Rectal smooth muscle tissue (tissue), 1 donor: Measurements from ENCODE around the gene CBX5.
"Not testable (repeated sequence)": the region's sequence is repeated elsewhere in the genome, so short reads cannot be mapped to it uniquely, and the experiment has no call there.

Experiments
- H3K27ac ChIP-seq: one replicate; pipeline ENCODE4 v1.7.0; 2013; ENCODE audit warnings: low read depth, low read length, inconsistent platforms
- H3K27me3 ChIP-seq: one replicate; pipeline ENCODE4 v1.7.0; 2013; ENCODE audit warnings: low read length; ENCODE audit not compliant: control insufficient read depth, insufficient read depth
- H3K36me3 ChIP-seq: one replicate; pipeline ENCODE4 v1.7.0; 2013; ENCODE audit warnings: low read length; ENCODE audit not compliant: control insufficient read depth, insufficient read depth
- H3K4me1 ChIP-seq: one replicate; pipeline ENCODE4 v1.7.0; 2013; ENCODE audit warnings: low read length; ENCODE audit not compliant: control insufficient read depth, insufficient read depth
- H3K4me3 ChIP-seq: one replicate; pipeline ENCODE4 v1.7.0; 2013; ENCODE audit warnings: low read length
- H3K9ac ChIP-seq: one replicate; pipeline ENCODE4 v1.7.0; 2013; ENCODE audit warnings: low read length

Gene CBX5

GRCh38 chr12:54196396-54196795, 83.5 kb downstream of the CBX5 start:
- Histone ChIP-seq H3K9ac (no peak overlapping the region), H3K4me1 (no peaks in the 10 kb centered on the region), H3K4me3 (no peak overlapping the region), H3K27me3 (peaks cover 9% of the 10 kb centered on the region), H3K27ac (no peak overlapping the region), H3K36me3 (no peaks in the 10 kb centered on the region)

- no peak overlapping the region for H3K9ac ChIP-seq
- H3K4me1 ChIP-seq = no peaks in the 10 kb centered on the region
- peaks cover 12% of the 10 kb centered on the region for H3K27me3 ChIP-seq
- H3K36me3 ChIP-seq = no peaks in the 10 kb centered on the region
- no peak overlapping the region for H3K27ac ChIP-seq
- no peak overlapping the region for H3K4me3 ChIP-seq
Measured at GRCh38 chr12:54195737-54196347, 84.1 kb downstream of the CBX5 start.

DNA sequence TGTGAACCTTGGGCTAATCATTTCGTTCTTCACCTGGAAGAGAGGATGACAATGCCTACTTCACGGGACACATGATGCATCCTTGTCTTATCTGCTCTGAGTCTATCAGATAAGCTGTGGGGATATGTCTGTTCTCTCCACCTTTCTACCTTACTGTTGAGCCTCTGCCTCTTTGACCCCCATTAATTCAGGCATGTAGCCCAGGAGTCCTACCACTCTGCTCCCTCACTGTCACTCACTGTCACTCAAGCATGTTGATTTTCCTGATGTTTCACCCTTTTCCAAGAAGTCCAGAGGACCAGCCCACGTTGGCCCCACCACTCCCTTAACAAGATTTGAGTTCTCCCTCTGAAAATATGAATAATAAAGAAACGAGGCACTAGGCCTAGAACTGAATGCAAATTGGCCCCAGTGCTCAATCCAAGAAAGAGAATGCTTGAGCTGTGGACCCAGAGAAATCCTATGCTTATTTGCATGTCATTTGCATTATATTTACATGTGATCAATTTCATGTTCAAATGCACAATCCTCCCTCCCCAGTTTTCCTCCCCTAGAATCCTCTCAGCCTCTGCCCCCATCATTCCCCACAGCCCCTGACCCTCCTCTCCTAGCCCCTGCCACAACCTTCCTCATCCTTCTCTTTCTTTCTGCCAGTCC, 84.7 kb downstream of the CBX5 start:
- Histone ChIP-seq H3K4me3 (no peak overlapping the region), H3K4me1 (no peaks in the 10 kb centered on the region), H3K27me3 (peaks cover 12% of the 10 kb centered on the region), H3K9ac (no peak overlapping the region), H3K27ac (no peak overlapping the region), H3K36me3 (no peaks in the 10 kb centered on the region)

- H3K27me3 ChIP-seq = peaks cover 12% of the 10 kb centered on the region
- not testable (repeated sequence) for H3K27ac ChIP-seq, H3K4me1 ChIP-seq, H3K9ac ChIP-seq, H3K4me3 ChIP-seq, H3K36me3 ChIP-seq
Measured at GRCh38 chr12:54194611-54195010, 85.3 kb downstream of the CBX5 start.

GRCh38 chr12:54193434-54193833, 86.5 kb downstream of the CBX5 start:
- peaks cover 9% of the 10 kb centered on the region for H3K27me3 ChIP-seq
- no peaks in the 10 kb centered on the region for H3K4me1 ChIP-seq
- H3K9ac ChIP-seq = no peak overlapping the region
- no peaks in the 10 kb centered on the region for H3K36me3 ChIP-seq
- no peak overlapping the region for H3K27ac ChIP-seq
- H3K4me3 ChIP-seq = no peak overlapping the region

DNA sequence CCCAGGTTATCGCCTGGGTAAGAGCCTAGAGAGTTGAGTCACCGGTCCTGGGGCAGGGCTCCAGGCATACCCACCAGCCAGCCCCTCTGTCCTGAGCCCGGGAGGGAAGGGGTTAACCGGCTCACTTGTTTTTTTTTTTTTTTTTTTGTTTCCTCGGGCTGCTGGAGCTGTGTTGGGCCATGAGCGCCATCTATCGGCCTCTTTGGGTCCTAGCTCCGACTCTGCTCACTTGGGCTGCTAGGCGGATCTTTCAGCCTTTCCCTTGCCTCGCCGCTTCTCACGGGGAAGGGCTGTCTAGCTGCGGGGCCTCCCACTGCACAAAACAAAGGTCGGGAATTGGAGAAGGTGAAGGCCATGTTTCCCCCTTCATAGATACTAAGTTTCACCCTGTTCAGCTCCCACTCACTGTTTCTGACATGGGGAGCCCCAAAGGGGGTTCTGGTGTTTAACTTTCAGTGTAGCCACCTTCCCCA, 88.3 kb downstream of the CBX5 start:
- Histone ChIP-seq H3K27me3 (peaks cover 9% of the 10 kb centered on the region), H3K4me3 (no peak overlapping the region), H3K36me3 (no peaks in the 10 kb centered on the region), H3K4me1 (no peaks in the 10 kb centered on the region), H3K27ac (no peak overlapping the region), H3K9ac (no peak overlapping the region)

DNA sequence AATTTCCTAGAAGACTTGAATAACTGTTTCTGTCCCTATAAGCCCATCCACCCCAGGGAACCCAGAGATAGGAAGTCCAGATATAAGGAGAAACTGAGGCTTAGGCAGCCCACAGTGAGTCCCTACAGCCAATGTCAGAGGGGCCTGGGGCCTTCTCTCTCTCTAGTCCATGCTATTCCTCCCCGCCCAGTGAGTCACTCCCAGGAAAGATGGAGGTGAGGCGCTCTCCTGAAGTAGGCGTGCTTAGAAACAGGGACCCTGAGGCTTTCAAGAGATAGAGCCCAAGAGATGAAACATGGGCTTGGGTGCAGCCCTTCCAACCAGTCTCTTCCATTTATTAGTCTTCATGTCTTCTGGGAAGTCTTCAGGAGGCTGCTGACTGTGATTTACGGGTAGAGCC, 88.8 kb downstream of the CBX5 start:
- H3K27me3 ChIP-seq = peaks cover 9% of the 10 kb centered on the region
- H3K4me1 ChIP-seq = no peaks in the 10 kb centered on the region
- no peak overlapping the region for H3K9ac ChIP-seq
- no peaks in the 10 kb centered on the region for H3K36me3 ChIP-seq
- no peak overlapping the region for H3K4me3 ChIP-seq
- H3K27ac ChIP-seq = no peak overlapping the region

DNA sequence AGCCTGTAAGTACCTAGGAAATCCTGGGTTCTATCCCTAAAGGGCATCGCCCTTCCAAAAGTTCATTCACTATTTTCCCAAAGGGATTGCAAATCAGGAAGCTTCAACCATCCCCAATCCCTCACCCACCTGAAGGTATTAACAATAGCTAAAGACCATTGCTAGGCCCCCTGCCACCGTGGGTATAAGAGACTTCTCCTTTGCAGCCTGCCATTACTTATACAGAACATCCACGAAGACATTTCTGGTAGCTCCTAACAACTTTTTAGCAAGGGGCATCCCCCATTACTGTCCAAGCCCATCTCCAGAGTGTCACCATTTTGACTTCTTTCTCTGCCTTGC, 90.8 kb downstream of the CBX5 start:
- H3K9ac ChIP-seq = no peak overlapping the region
- H3K4me3 ChIP-seq = peak overlapping the region; percentile 29
- H3K4me1 ChIP-seq = no peaks in the 10 kb centered on the region
- no peak overlapping the region for H3K27ac ChIP-seq
- peaks cover 9% of the 10 kb centered on the region for H3K27me3 ChIP-seq
- no peaks in the 10 kb centered on the region for H3K36me3 ChIP-seq

GRCh38 chr12:54187075-54187474, 92.8 kb downstream of the CBX5 start:
- H3K4me1 ChIP-seq = no peaks in the 10 kb centered on the region
- no peak overlapping the region for H3K9ac ChIP-seq
- H3K27ac ChIP-seq = no peak overlapping the region
- peaks cover 3% of the 10 kb centered on the region for H3K27me3 ChIP-seq
- no peak overlapping the region for H3K4me3 ChIP-seq
- H3K36me3 ChIP-seq = peaks cover 3% of the 10 kb centered on the region

DNA sequence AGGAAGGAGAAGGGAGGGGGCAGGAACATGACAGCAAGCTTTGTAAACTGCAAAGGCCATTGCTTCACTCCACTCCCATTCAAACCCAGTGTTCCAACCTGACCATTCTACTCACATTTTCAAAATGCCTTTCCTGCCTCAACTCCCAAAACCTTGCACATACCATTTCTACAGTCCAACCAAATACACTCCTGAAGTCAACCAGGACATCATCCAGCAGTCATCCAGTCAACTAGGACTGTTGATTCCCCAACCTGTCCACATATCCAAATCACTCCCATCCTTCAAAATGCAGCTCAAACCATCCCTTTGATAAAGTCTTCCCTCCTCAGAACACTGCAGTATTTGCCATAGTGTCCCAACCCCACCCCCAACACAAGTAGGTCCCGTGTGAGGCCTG, 94.0 kb downstream of the CBX5 start:
- H3K36me3 ChIP-seq = peaks cover 8% of the 10 kb centered on the region
- H3K27ac ChIP-seq = no peak overlapping the region
- no peak overlapping the region for H3K4me3 ChIP-seq
- no peaks in the 10 kb centered on the region for H3K4me1 ChIP-seq
- peaks cover under 1% of the 10 kb centered on the region for H3K27me3 ChIP-seq
- H3K9ac ChIP-seq = no peak overlapping the region

- not testable (repeated sequence) for H3K4me3 ChIP-seq, H3K36me3 ChIP-seq, H3K27ac ChIP-seq
Measured at GRCh38 chr12:54185297-54185696, 94.6 kb downstream of the CBX5 start.

DNA sequence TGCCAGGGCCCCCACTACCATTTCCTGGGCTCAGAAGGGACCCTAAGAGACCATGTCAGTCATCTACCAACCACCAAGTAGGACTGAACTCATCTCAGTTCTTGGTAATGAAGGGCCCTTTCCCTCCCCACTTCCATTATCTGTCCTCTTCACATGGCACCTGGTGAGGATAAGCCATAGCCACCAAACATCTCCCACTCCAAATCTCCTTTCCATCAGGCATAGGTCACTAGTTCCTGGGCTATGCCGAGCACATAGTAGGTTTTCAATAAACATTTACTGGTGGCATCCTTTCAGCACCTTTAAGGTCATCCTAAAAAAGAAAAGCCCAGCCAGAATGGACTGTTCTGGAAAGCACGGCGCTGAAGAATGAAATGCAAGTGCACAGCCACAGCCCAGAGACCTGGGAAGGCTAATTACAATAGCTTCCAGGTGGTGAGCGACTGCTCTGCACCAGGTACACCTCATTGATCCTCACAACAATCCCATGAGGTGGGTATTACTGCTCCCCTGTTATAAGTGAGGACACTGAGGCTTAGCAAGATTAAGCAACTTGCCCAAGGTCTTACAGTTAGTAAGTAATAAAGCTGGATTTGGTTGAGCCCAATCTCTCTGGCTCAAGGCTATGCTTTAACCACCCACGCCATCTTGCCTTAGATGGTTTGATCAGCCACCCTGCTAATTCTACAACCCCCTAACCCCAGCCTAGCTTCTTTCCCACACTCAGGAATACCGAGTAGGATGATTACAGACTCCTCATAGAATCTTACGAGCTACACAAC, 95.7 kb downstream of the CBX5 start:
- Histone ChIP-seq H3K36me3 (peaks cover 8% of the 10 kb centered on the region), H3K27ac (no peak overlapping the region), H3K9ac (no peak overlapping the region), H3K27me3 (no peaks in the 10 kb centered on the region), H3K4me3 (no peak overlapping the region), H3K4me1 (no peaks in the 10 kb centered on the region)

More at GRCh38 chr12:54185297-54185696, 94.6 kb downstream of the CBX5 start:
- not testable (repeated sequence) for H3K4me1 ChIP-seq, H3K27me3 ChIP-seq, H3K9ac ChIP-seq
